Stomach smooth muscle (tissue), 2 donors: ENCODE results near the gene FAM118A.
"Not testable (repeated sequence)": the region's sequence is repeated elsewhere in the genome, so short reads cannot be mapped to it uniquely, and the experiment has no call there.

Experiments
- H3K27ac ChIP-seq: one replicate; pipeline ENCODE4 v1.7.0; 2013; ENCODE audit warnings: mild to moderate bottlenecking, low read length, inconsistent platforms
- H3K27me3 ChIP-seq, 2 donors: one replicate each; pipeline ENCODE4 v1.7.0; 2013; ENCODE audit warnings: low read length in 2 of 2; ENCODE audit not compliant: insufficient read depth in 2 of 2, control insufficient read depth in 1 of 2
- H3K36me3 ChIP-seq, 2 donors: one replicate each; pipeline ENCODE4 v1.7.0; 2013; ENCODE audit warnings: low read length in 2 of 2; ENCODE audit not compliant: control insufficient read depth in 2 of 2, insufficient read depth in 2 of 2
- H3K4me1 ChIP-seq: one replicate; pipeline ENCODE4 v1.7.0; 2013; ENCODE audit warnings: low read length; ENCODE audit not compliant: control insufficient read depth, insufficient read depth
- H3K4me3 ChIP-seq, 2 donors: one replicate each; pipeline ENCODE4 v1.7.0; 2013; ENCODE audit warnings: low read length in 2 of 2
- H3K9ac ChIP-seq, 2 donors: one replicate each; pipeline ENCODE4 v1.7.0; 2013; ENCODE audit warnings: low read length in 2 of 2, mild to moderate bottlenecking in 1 of 2
- H3K9me3 ChIP-seq, 2 donors: one replicate each; pipeline ENCODE4 v1.7.0; 2013; ENCODE audit warnings: low read length in 2 of 2; ENCODE audit not compliant: control insufficient read depth in 2 of 2
- donor health status: healthy.
- donor health status: Pancreatic carcinoma.

The FAM118A gene

GRCh38 chr22:45351956-45352355, 42.2 kb downstream of the FAM118A start:
- H3K27ac ChIP-seq, result no peak overlapping the region
- H3K27me3 ChIP-seq, result no peaks in the 10 kb centered on the region
- no peaks in the 10 kb centered on the region for H3K4me1 ChIP-seq
- no peak overlapping the region for H3K4me3 ChIP-seq
- no peak overlapping the region for H3K9ac ChIP-seq
- no peaks in the 10 kb centered on the region for H3K9me3 ChIP-seq
- H3K36me3 ChIP-seq, result peaks cover 0 to under 1% of the 10 kb centered on the region in 2 donors

- H3K9ac ChIP-seq, H3K27ac ChIP-seq, H3K27me3 ChIP-seq, H3K36me3 ChIP-seq, H3K9me3 ChIP-seq, H3K4me3 ChIP-seq, H3K4me1 ChIP-seq: not testable (repeated sequence)
Measured at GRCh38 chr22:45352757-45353156, 43.0 kb downstream of the FAM118A start.

DNA sequence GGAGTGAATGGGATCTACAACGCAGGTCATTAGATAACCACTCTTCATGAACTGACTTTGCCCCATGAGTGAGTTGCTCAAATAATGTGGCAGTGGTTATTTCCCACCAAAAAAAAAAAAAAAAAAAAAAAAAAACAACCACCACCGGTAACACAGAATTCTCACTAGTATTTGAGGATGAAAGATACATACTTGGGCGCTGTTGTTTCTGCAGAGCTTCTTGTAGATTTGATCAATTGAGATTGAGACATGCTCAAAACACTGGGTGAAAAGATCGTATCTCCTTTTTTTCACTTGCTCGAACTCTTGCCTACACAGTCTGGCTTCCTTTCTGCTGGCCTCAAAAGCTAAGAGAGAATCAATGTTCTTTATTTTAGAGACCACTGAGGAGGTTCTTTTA, 44.1 kb downstream of the FAM118A start:
- no peak overlapping the region for H3K27ac ChIP-seq

GRCh38 chr22:45357490-45357889, 47.8 kb downstream of the FAM118A start:
- H3K4me1 ChIP-seq, result no peaks in the 10 kb centered on the region
- H3K9me3 ChIP-seq, result no peaks in the 10 kb centered on the region
- no peak overlapping the region for H3K4me3 ChIP-seq
- H3K27ac ChIP-seq, result no peak overlapping the region
- no peaks in the 10 kb centered on the region for H3K27me3 ChIP-seq
- H3K9ac ChIP-seq, result no peak overlapping the region
- no peaks in the 10 kb centered on the region for H3K36me3 ChIP-seq

More for the DNA sequence above, 44.1 kb downstream of the FAM118A start:
- Histone ChIP-seq H3K27me3 (no peaks in the 10 kb centered on the region), H3K4me1 (no peaks in the 10 kb centered on the region), H3K36me3 (no peaks in the 10 kb centered on the region), H3K9ac (no peak overlapping the region), H3K9me3 (no peaks in the 10 kb centered on the region), H3K4me3 (no peak overlapping the region)

DNA sequence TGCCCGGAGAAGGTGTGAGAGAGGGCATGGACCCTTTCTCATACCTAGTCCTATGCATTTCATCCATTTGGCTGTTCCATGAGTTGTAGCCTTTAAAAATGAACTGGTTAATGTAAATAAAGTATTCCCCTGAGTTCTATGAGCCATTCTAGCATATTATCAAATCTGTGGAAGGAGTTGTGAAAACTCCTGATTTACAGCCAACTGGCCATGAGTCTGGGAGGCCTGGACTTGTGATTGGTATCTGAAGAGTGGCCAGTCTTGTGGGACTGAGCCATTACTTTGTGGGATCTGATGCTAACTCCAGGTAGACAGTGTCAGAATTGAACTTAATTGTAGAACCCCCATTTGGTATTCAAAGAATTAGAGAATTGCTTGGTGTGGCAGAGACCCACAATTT, 48.4 kb downstream of the FAM118A start:
- Histone ChIP-seq H3K27ac (no peak overlapping the region), H3K4me3 (no peak overlapping the region), H3K27me3 (no peaks in the 10 kb centered on the region), H3K36me3 (no peaks in the 10 kb centered on the region), H3K4me1 (no peaks in the 10 kb centered on the region), H3K9ac (no peak overlapping the region), H3K9me3 (no peaks in the 10 kb centered on the region)

GRCh38 chr22:45359627-45360026, 49.9 kb downstream of the FAM118A start:
- no peaks in the 10 kb centered on the region for H3K27me3 ChIP-seq
- no peak overlapping the region for H3K27ac ChIP-seq
- H3K4me3 ChIP-seq, result no peak overlapping the region
- H3K9ac ChIP-seq, result no peak overlapping the region
- no peaks in the 10 kb centered on the region for H3K36me3 ChIP-seq
- no peaks in the 10 kb centered on the region for H3K9me3 ChIP-seq
- H3K4me1 ChIP-seq, result no peaks in the 10 kb centered on the region

- Histone ChIP-seq H3K27me3 (peaks cover 0 to 2% of the 10 kb centered on the region in 2 donors), H3K27ac (no peak overlapping the region), H3K9me3 (peaks cover 6 to 7% of the 10 kb centered on the region in 2 donors), H3K9ac (no peak overlapping the region), H3K36me3 (no peaks in the 10 kb centered on the region), H3K4me1 (no peaks in the 10 kb centered on the region), H3K4me3 (no peak overlapping the region)
Measured at GRCh38 chr22:45366713-45367112, 57.0 kb downstream of the FAM118A start.

DNA sequence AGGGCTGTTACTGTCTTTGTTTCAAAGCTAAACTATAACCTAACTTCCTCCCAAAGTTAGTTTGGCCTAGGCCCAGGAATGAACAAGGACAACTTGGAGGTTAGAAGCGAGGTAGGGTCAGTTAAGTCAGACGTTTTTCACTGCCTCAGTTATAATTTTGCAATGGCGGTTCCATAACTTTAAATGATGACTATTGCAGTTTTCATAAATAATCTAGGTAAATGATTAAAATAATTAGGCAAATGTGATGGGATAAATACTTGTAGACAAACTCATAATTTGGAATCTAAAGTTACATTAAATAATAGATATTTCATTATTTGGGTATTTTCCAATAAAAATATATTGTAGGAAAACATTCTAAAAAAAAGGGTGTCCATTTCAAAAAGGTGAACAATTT, 63.9 kb downstream of the FAM118A start:
- H3K27ac ChIP-seq, H3K9me3 ChIP-seq, H3K4me1 ChIP-seq, H3K4me3 ChIP-seq, H3K36me3 ChIP-seq, H3K27me3 ChIP-seq, H3K9ac ChIP-seq: not testable (repeated sequence)

DNA sequence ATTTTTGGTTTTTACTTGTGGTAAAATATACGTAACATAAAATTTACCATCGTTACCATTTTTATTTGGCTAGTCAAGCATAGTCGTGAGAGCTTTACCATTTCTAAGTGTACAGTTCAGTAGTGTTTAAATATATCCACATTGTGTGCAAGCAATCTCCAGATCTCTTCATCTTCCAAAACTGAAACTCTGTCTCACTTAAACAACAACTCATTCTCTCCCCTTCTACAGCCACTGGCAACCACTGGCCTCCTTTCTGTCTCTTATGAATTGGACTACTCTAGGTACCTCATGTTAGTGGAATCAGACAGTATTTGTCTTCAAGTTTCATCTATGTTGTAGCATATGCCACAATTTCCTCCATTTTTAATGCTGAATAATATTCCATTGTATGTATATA, 66.3 kb downstream of the FAM118A start:
- no peaks in the 10 kb centered on the region for H3K4me1 ChIP-seq
- no peak overlapping the region for H3K4me3 ChIP-seq
- no peak overlapping the region for H3K9ac ChIP-seq
- H3K9me3 ChIP-seq, result no peaks in the 10 kb centered on the region
- H3K27ac ChIP-seq, result no peak overlapping the region
- H3K36me3 ChIP-seq, result no peaks in the 10 kb centered on the region
- H3K27me3 ChIP-seq, result no peaks in the 10 kb centered on the region

DNA sequence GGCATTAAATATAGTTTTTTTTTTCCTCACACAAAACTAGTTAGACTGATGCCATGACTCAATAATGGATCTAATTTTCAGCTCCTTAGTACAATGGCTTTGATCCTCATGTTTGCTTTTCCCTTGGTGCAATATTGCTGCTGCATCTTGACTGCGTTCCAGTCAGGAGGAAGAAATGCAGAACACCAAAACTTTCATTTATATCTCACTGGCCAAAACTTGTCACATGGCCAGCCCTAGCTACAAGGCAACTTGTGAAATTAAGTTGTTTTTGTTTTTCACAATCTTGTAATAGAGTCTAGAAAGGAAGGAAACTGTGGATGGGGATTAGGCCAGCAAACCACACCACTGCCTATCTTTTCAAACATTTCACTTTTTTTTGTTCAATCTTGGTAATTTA, 67.0 kb downstream of the FAM118A start:
- no peaks in the 10 kb centered on the region for H3K4me1 ChIP-seq
- no peaks in the 10 kb centered on the region for H3K27me3 ChIP-seq
- no peak overlapping the region for H3K27ac ChIP-seq
- H3K4me3 ChIP-seq, result no peak overlapping the region
- H3K9me3 ChIP-seq, result no peaks in the 10 kb centered on the region
- no peaks in the 10 kb centered on the region for H3K36me3 ChIP-seq
- H3K9ac ChIP-seq, result no peak overlapping the region

DNA sequence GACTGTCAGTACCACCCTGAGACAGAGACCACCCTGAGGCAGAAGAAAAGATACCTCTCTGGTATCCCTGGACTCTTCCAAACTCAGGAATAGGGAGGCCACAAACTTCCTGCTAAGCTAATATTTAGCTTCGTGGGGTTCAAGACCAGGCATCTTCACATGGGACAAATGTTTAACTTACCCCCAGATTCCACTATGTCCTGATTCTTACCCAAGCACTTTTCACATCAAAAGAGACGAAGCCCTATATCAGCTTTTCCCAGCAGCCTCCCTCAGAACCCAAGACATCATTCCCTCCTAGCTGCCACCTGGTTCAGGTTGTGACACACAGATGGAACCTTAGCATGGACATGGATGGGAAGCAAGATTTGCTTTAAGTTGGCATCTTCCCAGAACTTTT, 71.6 kb downstream of the FAM118A start:
- Histone ChIP-seq H3K4me3 (no peak overlapping the region), H3K9ac (no peak overlapping the region), H3K36me3 (no peaks in the 10 kb centered on the region), H3K9me3 (no peaks in the 10 kb centered on the region), H3K4me1 (no peaks in the 10 kb centered on the region), H3K27ac (no peak overlapping the region), H3K27me3 (no peaks in the 10 kb centered on the region)

DNA sequence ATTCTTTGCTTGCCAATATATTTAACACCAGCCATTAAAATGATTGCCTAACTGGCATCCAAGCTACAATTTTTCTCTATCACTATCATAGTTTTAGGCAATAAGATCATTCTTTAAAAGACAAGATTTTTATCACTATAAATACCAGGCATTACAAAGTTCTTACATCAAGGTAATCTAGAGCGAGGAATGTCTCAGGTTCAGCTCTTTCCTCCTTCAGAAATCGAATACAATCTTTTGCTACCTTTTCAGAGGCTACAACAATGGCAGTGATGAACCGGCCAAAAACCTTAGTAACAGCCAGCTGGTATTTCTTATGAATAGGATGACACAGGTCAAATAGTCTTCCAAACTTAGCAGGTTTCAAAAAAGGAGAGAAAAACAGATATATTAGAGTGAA, 79.8 kb downstream of the FAM118A start:
- Histone ChIP-seq H3K27ac (no peak overlapping the region), H3K4me1 (no peaks in the 10 kb centered on the region), H3K4me3 (no peak overlapping the region), H3K36me3 (no peaks in the 10 kb centered on the region), H3K9me3 (no peaks in the 10 kb centered on the region), H3K9ac (no peak overlapping the region), H3K27me3 (no peaks in the 10 kb centered on the region)
